HCT116 (cell line): Measurements from ENCODE around the gene PKN1. TPM values are rescaled to one million over a fixed set of nuclear protein-coding genes. Genes with fewer than 3 reads are reported as not detected.
A peak's percentile ranks its signal among the peaks of the same experiment; 100 is the strongest.

Source experiments
- ATAC-seq: fragments of 200-7000 bp; cut with Tn5 transposase; 2 replicates; pipeline ENCODE4 v1.9.1; 2020; ENCODE audit warnings: mild to moderate bottlenecking, moderate library complexity
- BruUV-seq: library from RNA; stranded (reverse); fragments of 400-500 nt; replicated peaks from 2 replicates; lab custom pipeline; 2021; lab: Mats Ljungman, UMichigan
- CTCF ChIA-PET: fragments of 300-600 bp; sonication (Branson Sonifier 250); formaldehyde crosslinking; loops from one replicate; lab custom pipeline; 2021; ENCODE audit warnings: antibody characterized with exemption; lab: Charles Lee
- POLR2A ChIA-PET: fragments of 300-600, 350-600 bp; sonication (Branson Sonifier 250); formaldehyde crosslinking; loops from one replicate; lab custom pipeline; 2021; ENCODE audit warnings: antibody characterized with exemption; lab: Charles Lee
- RAD21 ChIA-PET, 2 experiments: fragments of 300-600 bp; sonication (Branson Sonifier 250); formaldehyde crosslinking; loops; one replicate each; lab custom pipeline; 2023; ENCODE audit warnings: low total read pairs in 2 of 2; ENCODE audit not compliant: uncharacterized antibody in 2 of 2, unreplicated experiment in 2 of 2, low non-redundant PET in 1 of 2; lab: Charles Lee
- DNase-seq: peaks from one replicate; pipeline ENCODE4 v3.0.0-alpha.2; 2010; ENCODE audit warnings: low read depth, low spot score
- H2AFZ ChIP-seq: fragments of 200-600 bp; shearing (Covaris generic), sonication (generic); 2 replicates; pipeline ENCODE4 v1.6.1; 2017; ENCODE audit warnings: low read depth, mixed run types, mixed read lengths, antibody characterized with exemption, low read length; ENCODE audit not compliant: poor library complexity, severe bottlenecking
- H3K27ac ChIP-seq: 2 replicates; pipeline ENCODE4 v1.5.1; 2012; ENCODE audit warnings: low read depth, low read length
- H3K27me3 ChIP-seq: fragments of 200-600 bp; sonication (generic); 2 replicates; pipeline ENCODE4 v1.6.1; 2016; ENCODE audit warnings: mixed run types, low read length, mixed read lengths; ENCODE audit not compliant: insufficient read depth
- H3K36me3 ChIP-seq, 2 experiments: fragments of 200-500 bp in 1 of 2; fragments of 200-600 bp in 1 of 2; sonication (Bioruptor generic) in 1 of 2; sonication (generic) in 1 of 2; 2 replicates each; pipeline versions ENCODE4 v1.5.1 to v1.6.1; 2014 to 2016; ENCODE audit warnings: low read length in 2 of 2, inconsistent platforms in 1 of 2, mixed read lengths in 1 of 2, mixed run types in 1 of 2; ENCODE audit not compliant: insufficient read depth in 2 of 2, control insufficient read depth in 1 of 2
- H3K4me1 ChIP-seq, 2 experiments: fragments of 200-600 bp in 1 of 2; sonication (generic) in 1 of 2; 2 replicates each; pipeline versions ENCODE4 v1.5.1 to v1.6.1; 2012 to 2017; ENCODE audit warnings: low read length in 2 of 2, inconsistent platforms in 1 of 2, mild to moderate bottlenecking in 1 of 2, mixed read lengths in 1 of 2, mixed run types in 1 of 2, moderate library complexity in 1 of 2; ENCODE audit not compliant: insufficient read depth in 2 of 2, control insufficient read depth in 1 of 2
- H3K4me2 ChIP-seq: fragments of 200-600 bp; sonication (generic); 2 replicates; pipeline ENCODE4 v1.6.1; 2017; ENCODE audit warnings: mixed run types, low read length, mixed read lengths
- H3K4me3 ChIP-seq, 2 experiments: fragments of 200-600 bp in 1 of 2; sonication (generic) in 1 of 2; replicated peaks in 1 of 2; 2 replicates each; pipeline ENCODE4 v1.5.1; 2011 to 2016; ENCODE audit warnings: low read length in 2 of 2, control low read depth in 1 of 2, low read depth in 1 of 2, mild to moderate bottlenecking in 1 of 2, mixed read lengths in 1 of 2, mixed run types in 1 of 2
- H3K79me2 ChIP-seq: fragments of 200-600 bp; sonication (generic); 2 replicates; pipeline ENCODE4 v1.6.1; 2017; ENCODE audit warnings: mild to moderate bottlenecking, mixed run types, low read length, moderate library complexity, mixed read lengths; ENCODE audit not compliant: insufficient read depth
- H3K9ac ChIP-seq: fragments of 200-600 bp; sonication (generic); 2 replicates; pipeline ENCODE4 v1.6.1; 2016; ENCODE audit warnings: low read length, mixed read lengths
- H3K9me2 ChIP-seq: fragments of 200-600 bp; sonication (generic), shearing (Covaris generic); 2 replicates; pipeline ENCODE4 v1.6.1; 2017; ENCODE audit warnings: mixed run types, mild to moderate bottlenecking, moderate library complexity; ENCODE audit not compliant: insufficient read depth
- H3K9me3 ChIP-seq, 2 experiments: fragments of 200-500 bp in 1 of 2; fragments of 200-600 bp in 1 of 2; sonication (Bioruptor generic) in 1 of 2; sonication (generic) in 1 of 2; 2 replicates each; pipeline ENCODE4 v1.6.1; 2014 to 2017; ENCODE audit warnings: low read length in 2 of 2, mixed read lengths in 2 of 2, inconsistent platforms in 1 of 2, low read depth in 1 of 2, mild to moderate bottlenecking in 1 of 2, mixed run types in 1 of 2, moderate library complexity in 1 of 2; ENCODE audit not compliant: control insufficient read depth in 1 of 2, insufficient read depth in 1 of 2
- H4K20me1 ChIP-seq: fragments of 200-600 bp; sonication (generic), shearing (Covaris generic); 2 replicates; pipeline ENCODE4 v1.6.1; 2017; ENCODE audit warnings: mixed run types, mild to moderate bottlenecking, moderate library complexity; ENCODE audit not compliant: insufficient read depth
- CBX3 ChIP-seq: IDR thresholded peaks from 2 replicates; pipeline ENCODE4 v1.6.1; 2012; ENCODE audit warnings: low read depth
- CTCF ChIP-seq, 3 experiments: fragments of 200-600 bp in 1 of 3; sonication (generic) in 1 of 3; IDR thresholded peaks in 2 of 3; conservative IDR thresholded peaks in 1 of 3; 2 replicates each; pipeline ENCODE4 v1.5.1; 2012 to 2017; ENCODE audit warnings: low read depth in 2 of 3, low read length in 2 of 3, antibody characterized with exemption in 1 of 3, borderline replicate concordance in 1 of 3, control low read depth in 1 of 3, mild to moderate bottlenecking in 1 of 3, mixed read lengths in 1 of 3, mixed run types in 1 of 3, moderate library complexity in 1 of 3; ENCODE audit not compliant: insufficient read depth in 1 of 3
- EZH2 ChIP-seq: fragments of 200-600 bp; sonication (generic); IDR thresholded peaks from 2 replicates; pipeline ENCODE4 v1.6.1; 2017; ENCODE audit warnings: antibody characterized with exemption, mixed run types
- MAX ChIP-seq: IDR thresholded peaks from 2 replicates; pipeline ENCODE4 v1.6.1; 2012
- POLR2A ChIP-seq: IDR thresholded peaks from 2 replicates; pipeline ENCODE4 v1.7.0; 2011; ENCODE audit warnings: borderline replicate concordance; ENCODE audit not compliant: insufficient read depth, insufficient read length; ENCODE audit errors: extremely low read depth
- POLR2AphosphoS5 ChIP-seq: IDR thresholded peaks from 2 replicates; pipeline ENCODE4 v1.6.1; 2011; ENCODE audit warnings: mild to moderate bottlenecking, low read depth, low read length, moderate library complexity
- RAD21 ChIP-seq: IDR thresholded peaks from 2 replicates; pipeline ENCODE4 v1.6.1; 2012; ENCODE audit warnings: low read depth, mild to moderate bottlenecking
- SRF ChIP-seq: IDR thresholded peaks from 2 replicates; pipeline ENCODE4 v1.6.1; 2012; ENCODE audit warnings: low read depth
- intact Hi-C: fragments of 100-400 bp; cut with micrococcal nuclease; formaldehyde crosslinking; loops from 2 replicates; pipeline ENCODE4 v1.10.0; 2022
- total RNA-seq: library from RNA; stranded (reverse); gene quantifications from one replicate; pipeline ENCODE4 v1.2.1, GENCODE V29; 2021; ENCODE audit not compliant: unreplicated experiment

The PKN1 gene
- total RNA-seq, 1 experiment from 2014 or later, result 248 TPM

DNA sequence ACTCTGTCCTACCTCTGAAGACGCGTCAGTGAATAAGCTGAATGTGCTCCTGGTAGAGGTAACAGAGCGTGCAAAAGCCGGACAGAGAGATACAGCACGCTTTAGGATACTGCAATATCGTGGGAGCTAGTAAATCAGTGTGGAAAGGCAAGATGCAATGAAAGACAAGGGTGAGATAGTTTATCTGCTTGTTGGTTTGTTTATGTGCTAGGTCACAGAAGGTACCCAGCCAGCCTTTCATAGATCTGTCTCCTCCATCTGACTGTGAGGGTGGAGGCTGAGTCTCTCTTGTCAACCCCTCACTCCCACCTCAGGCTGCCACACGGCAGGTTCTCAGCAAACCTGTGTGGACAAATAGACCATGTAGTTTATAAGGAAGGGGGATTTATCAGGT, 63.7 kb downstream of the PKN1 start (continued):
- no peak for TF ChIP-seq POLR2AphosphoS5

DNA sequence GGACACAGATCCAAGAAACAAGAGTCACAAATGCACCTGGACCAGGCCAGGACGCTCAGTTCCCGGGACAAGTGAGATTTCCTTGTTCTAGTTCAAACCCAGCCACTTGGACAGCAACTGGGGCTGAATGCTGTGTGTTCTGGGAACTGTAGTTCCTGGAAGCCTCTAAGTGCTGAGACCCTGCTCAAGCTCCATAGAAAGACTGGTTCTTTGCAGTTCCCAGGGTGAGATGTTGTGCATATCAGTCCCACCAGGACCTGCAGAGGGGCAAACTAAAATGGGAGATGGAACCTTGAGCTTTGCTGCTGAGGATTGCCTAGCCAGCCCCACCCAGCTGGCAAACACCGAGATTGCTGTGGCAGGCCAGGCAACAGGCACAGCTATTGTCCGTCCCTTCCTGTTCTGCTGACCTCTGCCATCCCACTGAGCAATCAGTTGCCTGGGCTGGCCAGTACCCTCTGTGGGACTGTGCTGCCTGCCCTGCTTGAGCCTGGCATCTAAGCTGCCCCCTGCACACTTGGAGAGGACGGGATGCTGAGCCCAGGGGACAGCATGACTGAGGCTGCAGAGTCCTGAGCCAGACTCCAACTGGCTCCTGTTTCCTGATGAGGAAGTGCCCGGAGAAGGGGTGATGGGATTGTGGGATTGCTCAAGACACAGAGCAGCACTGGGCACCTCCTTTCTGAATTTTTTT, 64.3 kb downstream of the PKN1 start:
- DNase-seq, result no peak
- intact Hi-C loops, result no loop called here
- ChIA-PET CTCF (interaction anchor here (0.9 to 1.3 kb wide), 2 partner anchors 8 to 17 kb away, joined by 3 to 5 read pairs; no protein-coding TSS in a partner anchor), POLR2A (interaction anchor here (1.4 to 3.1 kb wide), 4 partner anchors 9 to 21 kb away, joined by 5 to 15 read pairs (median 11); partner anchors contain the start of gene DNAJB1), RAD21 (interaction anchor here in 1 of 2 experiments (1.0 kb wide), 1 partner anchor 9 kb away, joined by 3 read pairs; no protein-coding TSS in a partner anchor)
- Histone ChIP-seq H3K9me3 (no peaks in the 10 kb centered on the region), H3K4me2 (peak overlapping the region; percentile 79), H3K27ac (no peak overlapping the region; the same call in 1 of the 2 replicates), H3K79me2 (peaks cover 33% of the 10 kb centered on the region), H3K9ac (peak overlapping the region; percentile 86; the same call in 1 of the 2 replicates), H3K4me3 (no peak overlapping the region), H3K9me2 (no peaks in the 10 kb centered on the region), H3K27me3 (no peaks in the 10 kb centered on the region), H3K36me3 (no peaks in the 10 kb centered on the region), H2AFZ (no peak overlapping the region), H3K4me1 (peaks cover 23 to 33% of the 10 kb centered on the region in 2 experiments), H4K20me1 (no peaks in the 10 kb centered on the region)
- no peak for ATAC-seq
- BruUV-seq, result no TSS peak
- TF ChIP-seq EZH2, result no peak

DNA sequence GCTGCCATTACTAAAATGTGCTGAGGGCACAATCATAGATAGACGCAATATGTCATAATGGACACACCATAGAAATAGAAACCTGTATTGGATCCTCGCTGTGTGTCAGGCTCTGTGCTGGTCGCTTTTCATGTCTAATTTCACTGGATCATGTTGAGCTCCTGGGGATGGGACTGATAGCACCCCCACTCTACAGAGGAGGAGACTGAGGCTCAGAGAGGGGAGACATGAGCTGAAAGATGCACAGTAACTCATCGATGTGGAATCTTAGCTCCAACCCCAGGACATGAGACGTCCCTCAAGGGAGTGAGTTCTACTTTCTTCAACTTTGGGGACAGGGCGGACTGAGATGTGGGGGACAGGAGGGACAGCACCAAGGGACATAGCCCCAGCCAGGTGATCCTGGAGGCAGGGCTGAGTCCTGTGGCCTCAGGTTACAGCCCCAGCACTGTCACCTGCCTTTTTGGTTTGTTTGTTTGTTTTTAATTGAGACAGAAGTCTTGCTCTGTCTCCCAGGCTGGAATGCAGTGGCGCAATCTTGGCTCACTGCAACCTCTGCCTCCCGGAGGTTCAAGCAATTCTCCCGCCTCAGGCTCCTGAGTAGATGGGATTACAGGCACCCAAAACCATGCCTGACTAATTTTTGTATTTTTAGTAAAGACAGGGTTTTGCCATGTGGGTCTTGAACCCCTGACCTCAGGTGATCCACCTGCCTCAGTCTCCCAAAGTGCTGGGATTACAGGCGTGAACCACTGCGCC, 69.4 kb downstream of the PKN1 start:
- ATAC-seq, result no peak
- DNase-seq, result no peak
- POLR2A ChIA-PET, result interaction anchor here (1.5 kb wide), 1 partner anchor 16 kb away, joined by 7 read pairs; the partner anchor contains the start of gene DNAJB1
- no peak overlapping the region; the same call in 1 of the 2 replicates for H3K9ac ChIP-seq
- H3K4me1 ChIP-seq, result peaks cover 40 to 47% of the 10 kb centered on the region in 2 experiments
- no peaks in the 10 kb centered on the region for H3K79me2 ChIP-seq
- intact Hi-C loops, result no loop called here
- RAD21 ChIA-PET, result no interaction called here
- no peak overlapping the region for H3K4me3 ChIP-seq
- H3K27ac ChIP-seq, result no peak overlapping the region
- H3K9me2 ChIP-seq, result no peaks in the 10 kb centered on the region
- no peaks in the 10 kb centered on the region for H3K27me3 ChIP-seq
- H3K4me2 ChIP-seq, result peak overlapping the region; percentile 6; the same call in 1 of the 2 replicates
- no peak overlapping the region for H2AFZ ChIP-seq
- no TSS peak for BruUV-seq
- no peaks in the 10 kb centered on the region for H3K36me3 ChIP-seq
- no peaks in the 10 kb centered on the region for H4K20me1 ChIP-seq
- CTCF ChIA-PET, result no interaction called here
- no peak for TF ChIP-seq SRF
- TF ChIP-seq CBX3, result no peak
- TF ChIP-seq MAX, result no peak
- TF ChIP-seq CTCF (IDR thresholded peaks at IDR 0.05 in 2 of 3, conservative IDR thresholded peaks at IDR 0.05 in 1 of 3; ENCODE audit: borderline replicate concordance in 1 of 3, insufficient read depth in 1 of 3, low read depth in 2 of 3, low read length in 2 of 3), result no peak
- TF ChIP-seq POLR2A, result no peak
- TF ChIP-seq POLR2AphosphoS5, result no peak
- TF ChIP-seq RAD21, result no peak
- H3K9me3 ChIP-seq, result no peaks in the 10 kb centered on the region
